Fibroblast of lung (primary cell): ENCODE data around the gene CAMK1D. TPM values are rescaled to one million over a fixed set of nuclear protein-coding genes. Genes with fewer than 3 reads are reported as not detected.

Experiments used
- DNase-seq, 2 donors: peaks; one replicate each; pipeline versions ENCODE4 v3.0.0 to v3.0.0-alpha.2; 2010; ENCODE audit warnings: low read depth in 2 of 2
- H2AFZ ChIP-seq: 2 replicates; pipeline ENCODE4 v1.5.1; 2012; ENCODE audit warnings: low read length, control low read depth, inconsistent platforms
- H3K27ac ChIP-seq: 2 replicates; pipeline ENCODE4 v1.5.1; 2011; ENCODE audit warnings: low read length, control low read depth; ENCODE audit not compliant: insufficient read depth
- H3K27me3 ChIP-seq: 2 replicates; pipeline ENCODE4 v1.5.1; 2011; ENCODE audit warnings: mild to moderate bottlenecking, low read length; ENCODE audit not compliant: control insufficient read depth, insufficient read depth
- H3K36me3 ChIP-seq: 2 replicates; pipeline ENCODE4 v1.5.1; 2011; ENCODE audit warnings: low read length; ENCODE audit not compliant: control insufficient read depth, insufficient read depth
- H3K4me1 ChIP-seq: 2 replicates; pipeline ENCODE4 v1.5.1; 2011; ENCODE audit warnings: low read length; ENCODE audit not compliant: control insufficient read depth, insufficient read depth; ENCODE audit errors: extremely low read depth
- H3K4me2 ChIP-seq: 2 replicates; pipeline ENCODE4 v1.5.1; 2011; ENCODE audit warnings: low read length, control low read depth; ENCODE audit not compliant: insufficient read depth; ENCODE audit errors: extremely low read depth
- H3K4me3 ChIP-seq, 4 experiments: fragments of 200-600 bp in 1 of 4; sonication (generic) in 1 of 4; replicated peaks in 1 of 4; 2 replicates each; pipeline ENCODE4 v1.5.1; 2011 to 2016; ENCODE audit warnings: low read length in 4 of 4, low read depth in 3 of 4, mild to moderate bottlenecking in 3 of 4, control low read depth in 2 of 4, inconsistent platforms in 1 of 4, mixed read lengths in 1 of 4; ENCODE audit not compliant: insufficient read depth in 1 of 4; ENCODE audit errors: control extremely low read depth in 1 of 4
- H3K79me2 ChIP-seq: 2 replicates; pipeline ENCODE4 v1.5.1; 2012; ENCODE audit warnings: mild to moderate bottlenecking, low read length, inconsistent platforms; ENCODE audit not compliant: control insufficient read depth, insufficient read depth
- H3K9ac ChIP-seq: 2 replicates; pipeline ENCODE4 v1.5.1; 2011; ENCODE audit warnings: mild to moderate bottlenecking, low read length, control low read depth; ENCODE audit not compliant: insufficient read depth
- H3K9me3 ChIP-seq: 2 replicates; pipeline ENCODE4 v1.5.1; 2012; ENCODE audit warnings: low read depth, low read length; ENCODE audit not compliant: control insufficient read depth, insufficient read depth
- H4K20me1 ChIP-seq: 2 replicates; pipeline ENCODE4 v1.5.1; 2011; ENCODE audit warnings: low read length; ENCODE audit not compliant: control insufficient read depth, insufficient read depth; ENCODE audit errors: extremely low read depth
- CTCF ChIP-seq, 2 donors: IDR thresholded peaks in 1 of 2; conservative IDR thresholded peaks in 1 of 2; 1 replicate in 1 of 2; 2 replicates in 1 of 2; pipeline ENCODE4 v1.5.1; 2011 to 2012; ENCODE audit warnings: low read length in 2 of 2, control low read depth in 1 of 2, inconsistent platforms in 1 of 2, low read depth in 1 of 2, mild to moderate bottlenecking in 1 of 2
- EZH2 ChIP-seq: IDR thresholded peaks from 2 replicates; pipeline ENCODE4 v1.5.1; 2012; ENCODE audit warnings: low read length, control low read depth, mild to moderate bottlenecking; ENCODE audit errors: missing control alignments
- polyA plus RNA-seq, 2 donors: library from polyadenylated mRNA; depleted of rRNA in 1 of 2; stranded (reverse) in 1 of 2; unstranded in 1 of 2; fragments of >200 nt; gene quantifications; 2 replicates each; pipeline ENCODE4 v1.2.1, GENCODE V29; 2011 to 2012; ENCODE audit warnings: missing spikeins in 1 of 2
- total RNA-seq: library from RNA; depleted of rRNA; stranded (reverse); fragments of >200 nt; gene quantifications from 2 replicates; pipeline ENCODE4 v1.2.1, GENCODE V29; 2014

CAMK1D gene
- total and polyA plus RNA-seq, 2 donors (not counting 1 experiment from before 2014, with no cell fraction given): 2.3 TPM

GRCh38 chr10:12812571-12812970 lies 463.2 kb downstream of the CAMK1D start:
- no peak for TF ChIP-seq CTCF (conservative IDR thresholded peaks at IDR 0.05 in 1 of 2, IDR thresholded peaks at IDR 0.05 in 1 of 2; ENCODE audit: low read depth in 1 of 2, low read length in 2 of 2)
- TF ChIP-seq EZH2: no peak
- Histone ChIP-seq H3K4me3 (no peak overlapping the region), H3K9me3 (no peaks in the 10 kb centered on the region), H3K36me3 (no peaks in the 10 kb centered on the region), H3K4me1 (no peaks in the 10 kb centered on the region), H3K79me2 (no peaks in the 10 kb centered on the region), H3K9ac (no peak overlapping the region), H4K20me1 (no peaks in the 10 kb centered on the region), H2AFZ (no peak overlapping the region), H3K27me3 (no peaks in the 10 kb centered on the region), H3K4me2 (no peak overlapping the region), H3K27ac (no peak overlapping the region)
- no peak for DNase-seq

GRCh38 chr10:12814166-12814565 lies 464.8 kb downstream of the CAMK1D start:
- Histone ChIP-seq H2AFZ (no peak overlapping the region), H3K9me3 (no peaks in the 10 kb centered on the region), H3K4me3 (no peak overlapping the region), H3K4me1 (no peaks in the 10 kb centered on the region), H3K27me3 (no peaks in the 10 kb centered on the region), H3K4me2 (no peak overlapping the region), H3K79me2 (no peaks in the 10 kb centered on the region), H3K27ac (no peak overlapping the region), H4K20me1 (no peaks in the 10 kb centered on the region), H3K36me3 (no peaks in the 10 kb centered on the region), H3K9ac (no peak overlapping the region)
- no peak for DNase-seq
- TF ChIP-seq EZH2 (no peak), CTCF (conservative IDR thresholded peaks at IDR 0.05 in 1 of 2, IDR thresholded peaks at IDR 0.05 in 1 of 2; ENCODE audit: low read depth in 1 of 2, low read length in 2 of 2) (no peak)

GRCh38 chr10:12819071-12819470 lies 469.7 kb downstream of the CAMK1D start:
- Histone ChIP-seq H3K79me2 (no peaks in the 10 kb centered on the region), H3K4me2 (no peak overlapping the region), H3K9me3 (no peaks in the 10 kb centered on the region), H3K27me3 (no peaks in the 10 kb centered on the region), H4K20me1 (no peaks in the 10 kb centered on the region), H2AFZ (no peak overlapping the region), H3K36me3 (no peaks in the 10 kb centered on the region), H3K27ac (no peak overlapping the region), H3K4me3 (no peak overlapping the region), H3K4me1 (no peaks in the 10 kb centered on the region), H3K9ac (no peak overlapping the region)
- DNase-seq: no peak
- no peak for TF ChIP-seq CTCF (conservative IDR thresholded peaks at IDR 0.05 in 1 of 2, IDR thresholded peaks at IDR 0.05 in 1 of 2; ENCODE audit: low read depth in 1 of 2, low read length in 2 of 2)
- no peak for TF ChIP-seq EZH2
